GM10266 (cell line): ENCODE results near the gene APPL2.

Source experiments
- DNase-seq: peaks from one replicate; pipeline ENCODE4 v3.0.0; 2012; ENCODE audit errors: extremely low spot score
- TF ChIP-seq, protein P1 (sequence below): IDR thresholded peaks from 2 replicates; pipeline ENCODE4 v1.5.1; 2012; ENCODE audit warnings: mild to moderate bottlenecking, low read depth; ENCODE audit not compliant: control insufficient read depth, insufficient read depth; ENCODE audit errors: missing control alignments

The APPL2 gene

DNA sequence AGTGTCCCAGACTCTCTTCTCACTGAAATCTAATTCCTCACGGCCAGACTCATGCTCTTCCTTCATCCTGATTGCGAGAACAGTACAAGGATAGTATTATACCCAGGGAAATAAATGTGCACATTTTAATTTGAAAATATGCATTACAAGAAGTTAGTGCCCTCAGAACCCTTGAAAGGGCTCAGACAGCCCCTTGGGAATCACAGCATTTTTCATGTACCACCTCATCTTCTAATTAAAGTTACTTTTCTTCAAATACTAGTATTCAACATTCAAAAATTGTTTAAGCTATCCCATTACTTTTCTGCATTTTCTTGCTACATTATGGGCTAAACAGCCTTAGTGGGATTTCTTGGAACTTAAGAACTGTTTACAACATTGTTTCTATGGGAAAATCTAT is 1.7 kb upstream of the APPL2 start:
- TF ChIP-seq, protein P1, sequence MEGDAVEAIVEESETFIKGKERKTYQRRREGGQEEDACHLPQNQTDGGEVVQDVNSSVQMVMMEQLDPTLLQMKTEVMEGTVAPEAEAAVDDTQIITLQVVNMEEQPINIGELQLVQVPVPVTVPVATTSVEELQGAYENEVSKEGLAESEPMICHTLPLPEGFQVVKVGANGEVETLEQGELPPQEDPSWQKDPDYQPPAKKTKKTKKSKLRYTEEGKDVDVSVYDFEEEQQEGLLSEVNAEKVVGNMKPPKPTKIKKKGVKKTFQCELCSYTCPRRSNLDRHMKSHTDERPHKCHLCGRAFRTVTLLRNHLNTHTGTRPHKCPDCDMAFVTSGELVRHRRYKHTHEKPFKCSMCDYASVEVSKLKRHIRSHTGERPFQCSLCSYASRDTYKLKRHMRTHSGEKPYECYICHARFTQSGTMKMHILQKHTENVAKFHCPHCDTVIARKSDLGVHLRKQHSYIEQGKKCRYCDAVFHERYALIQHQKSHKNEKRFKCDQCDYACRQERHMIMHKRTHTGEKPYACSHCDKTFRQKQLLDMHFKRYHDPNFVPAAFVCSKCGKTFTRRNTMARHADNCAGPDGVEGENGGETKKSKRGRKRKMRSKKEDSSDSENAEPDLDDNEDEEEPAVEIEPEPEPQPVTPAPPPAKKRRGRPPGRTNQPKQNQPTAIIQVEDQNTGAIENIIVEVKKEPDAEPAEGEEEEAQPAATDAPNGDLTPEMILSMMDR: no peak
- DNase-seq: no peak

DNA sequence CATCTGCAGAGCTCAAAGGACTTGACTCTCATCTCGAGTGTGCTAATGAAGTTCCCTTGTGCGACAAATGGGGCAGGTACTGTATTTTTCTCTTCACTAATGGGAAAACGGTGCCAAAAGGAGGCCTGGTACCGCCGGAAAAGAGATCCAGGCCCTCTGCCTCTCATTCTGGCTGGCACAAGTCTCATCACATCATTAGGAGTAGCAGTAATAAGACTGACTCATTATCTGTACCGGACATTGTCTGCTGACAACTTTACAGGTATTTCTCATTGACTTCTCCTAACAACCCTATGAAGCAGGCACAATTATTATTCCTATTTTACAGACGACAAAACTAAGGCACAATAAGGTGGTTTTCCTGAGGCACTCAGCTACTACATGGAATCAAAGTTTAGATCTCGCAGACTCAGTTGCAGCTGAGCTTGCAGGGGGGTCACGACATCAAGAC is 668 bp downstream of the APPL2 start:
- TF ChIP-seq, protein P1: no peak
- DNase-seq: peak; percentile 36

DNA sequence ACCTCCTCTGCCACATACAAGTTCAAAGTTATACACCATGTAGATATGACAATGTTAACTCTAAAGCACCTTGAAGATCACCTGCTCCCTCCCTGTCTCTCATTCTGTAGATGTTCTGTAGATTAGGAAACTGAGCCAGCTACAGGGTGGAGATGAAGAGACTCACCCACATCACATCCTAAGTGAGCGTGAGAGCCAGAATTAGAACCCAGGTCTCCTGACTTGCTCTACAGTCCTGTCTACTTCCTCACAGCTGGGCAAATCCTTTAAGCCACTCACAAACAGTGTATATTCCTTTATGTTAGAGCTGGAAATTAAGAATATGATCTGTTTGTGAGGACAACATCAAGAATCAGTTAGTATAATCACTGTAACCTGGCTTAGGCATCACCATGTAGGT is 1.8 kb downstream of the APPL2 start:
- DNase-seq: no peak
- TF ChIP-seq, protein P1: no peak

DNA sequence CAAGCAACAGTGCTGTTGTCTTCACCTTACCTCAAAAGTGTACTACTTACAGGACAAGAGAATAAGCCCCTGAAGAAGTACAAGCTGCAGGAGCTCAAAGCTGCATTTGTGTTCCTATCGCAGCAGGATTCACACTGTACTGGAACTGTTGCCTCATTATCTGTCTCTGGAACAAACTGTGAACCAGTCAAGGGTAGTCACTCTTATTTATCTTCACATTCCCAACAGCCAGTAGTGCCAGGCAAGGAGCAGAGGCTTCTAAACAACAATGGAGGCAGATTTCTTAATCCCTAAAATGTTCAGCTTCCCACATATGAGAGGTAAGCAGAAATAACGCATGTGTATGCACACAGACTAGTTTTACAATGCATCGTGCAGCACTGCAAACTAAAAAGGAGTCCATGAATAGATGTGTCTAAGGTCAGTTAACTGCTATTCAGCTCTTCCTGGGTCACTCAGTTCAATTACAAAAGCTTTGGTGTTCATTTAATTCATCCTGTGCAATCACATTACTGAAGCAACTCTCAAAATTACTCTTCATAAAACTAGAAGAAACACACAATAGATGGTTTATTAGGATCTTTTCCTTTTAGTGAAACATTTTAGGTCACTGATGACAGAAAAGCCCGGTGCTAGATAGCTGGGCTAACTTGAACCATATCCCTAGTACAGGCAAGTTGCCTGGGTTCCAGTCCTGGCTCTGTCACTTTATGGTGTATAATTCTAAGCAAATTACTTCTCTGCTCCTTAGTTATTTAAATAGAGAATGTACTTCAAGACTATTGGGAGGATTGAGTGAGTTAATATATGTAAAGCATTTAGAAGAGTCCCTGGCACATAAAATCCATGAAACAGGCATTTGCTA is 2.7 kb downstream of the APPL2 start:
- TF ChIP-seq, protein P1: no peak
- DNase-seq: no peak

DNA sequence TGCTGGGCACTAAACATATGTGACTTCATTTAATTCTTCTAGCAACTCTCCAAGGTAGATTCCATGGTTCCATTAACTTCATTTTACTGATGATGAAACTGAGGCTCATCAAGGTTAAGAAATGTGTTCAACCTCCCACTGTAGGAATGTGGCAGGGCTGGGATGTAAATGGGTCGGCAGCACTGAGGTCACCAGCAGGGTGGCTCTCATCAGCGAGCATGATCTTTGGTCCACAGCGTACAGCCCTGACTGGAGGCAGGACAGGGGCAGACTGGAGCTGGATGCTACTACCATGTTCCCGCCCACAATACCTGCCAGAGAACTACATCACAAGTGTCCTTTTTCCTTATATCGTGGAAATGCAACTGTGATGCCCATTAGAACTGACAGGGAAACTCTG is 4.6 kb downstream of the APPL2 start:
- TF ChIP-seq, protein P1: no peak
- DNase-seq: no peak

DNA sequence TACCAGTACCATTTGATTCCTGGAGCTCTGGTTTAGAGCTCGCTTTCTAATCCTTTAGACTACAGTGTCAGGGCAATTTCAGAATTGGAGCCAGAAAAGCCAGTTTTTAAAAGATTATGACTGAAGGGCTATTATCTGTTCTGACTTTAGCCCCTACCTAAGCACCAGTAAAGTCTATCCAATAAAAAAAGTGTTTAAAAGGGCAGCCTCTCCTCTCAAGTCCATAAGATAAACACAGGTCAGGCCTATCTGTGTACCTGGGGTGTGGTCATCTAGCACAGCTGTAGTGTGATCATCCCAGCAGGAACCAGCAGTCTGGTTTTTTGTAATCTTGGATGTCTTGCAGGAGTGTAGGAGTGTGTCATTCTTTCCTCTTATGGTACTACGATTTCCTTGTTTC is 6.6 kb downstream of the APPL2 start:
- DNase-seq: no peak
- TF ChIP-seq, protein P1: no peak

DNA sequence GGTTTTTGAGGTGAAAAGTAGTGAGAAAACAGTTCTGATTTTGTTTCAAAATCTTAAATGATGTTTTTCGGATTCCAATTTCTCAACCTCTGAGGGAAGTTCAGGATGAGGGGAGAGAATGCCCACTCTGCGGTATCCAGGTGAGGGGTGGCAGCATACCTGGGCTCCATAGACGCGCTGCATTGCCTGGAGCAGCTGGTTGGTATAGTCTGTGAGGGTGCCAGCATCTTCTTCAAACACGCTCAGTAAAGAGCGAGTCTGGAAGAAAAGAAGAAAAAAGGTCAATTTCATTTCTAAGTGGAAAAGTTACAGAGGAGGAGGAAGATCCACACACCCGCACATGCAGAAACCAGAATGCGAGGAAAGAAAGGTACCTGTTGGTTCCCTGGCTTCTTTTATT is 7.0 kb downstream of the APPL2 start:
- no peak for DNase-seq
- TF ChIP-seq, protein P1: no peak
